Activated T-cell treated with anti-CD3 and anti-CD28 coated beads, Interleukin-2, amount 50 U/mL, for 4 hours (primary cell): Measurements from ENCODE around the gene ZFP57. TPM values are rescaled to one million over a fixed set of nuclear protein-coding genes. Genes with fewer than 3 reads are reported as not detected.
A peak's percentile ranks its signal among the peaks of the same experiment; 100 is the strongest.

ENCODE experiments used
- ATAC-seq, 2 donors: fragments of 200-7000 bp; cut with Tn5 transposase; one replicate each; pipeline ENCODE4 v1.10.0; 2021
- DNase-seq: peaks from one replicate; pipeline ENCODE4 v3.0.0-alpha.2; 2020
- H3K27me3 Mint-ChIP-seq: one replicate; pipeline ENCODE4 v1.8.0; 2021; ENCODE audit warnings: low read depth, mixed read lengths
- H3K36me3 Mint-ChIP-seq: one replicate; pipeline ENCODE4 v1.8.0; 2022; ENCODE audit warnings: mixed read lengths; ENCODE audit not compliant: insufficient read depth
- H3K4me1 Mint-ChIP-seq: one replicate; pipeline ENCODE4 v1.8.0; 2021; ENCODE audit warnings: low read depth, mixed read lengths
- H3K4me3 Mint-ChIP-seq: one replicate; pipeline ENCODE4 v1.8.0; 2021; ENCODE audit warnings: mild to moderate bottlenecking, moderate library complexity, mixed read lengths
- H3K9me3 Mint-ChIP-seq: one replicate; pipeline ENCODE4 v1.8.0; 2021; ENCODE audit warnings: mixed read lengths
- total RNA-seq, 3 donors: library from RNA; stranded (reverse); gene quantifications; one replicate each; pipeline ENCODE4 v1.2.1, GENCODE V29; 2021

The ZFP57 gene
- total RNA-seq, 3 donors from 2014 or later: not detected

GRCh38 chr6:29652198-29652584 is 28.8 kb downstream of the ZFP57 start:
- no peaks in the 10 kb centered on the region for H3K36me3 Mint-ChIP-seq
- H3K9me3 Mint-ChIP-seq: no peaks in the 10 kb centered on the region
- DNase-seq (no peak), ATAC-seq (no peak)
- H3K4me1 Mint-ChIP-seq: peaks cover 10% of the 10 kb centered on the region
- H3K4me3 Mint-ChIP-seq: no peak overlapping the region
- H3K27me3 Mint-ChIP-seq: peaks cover 13% of the 10 kb centered on the region

GRCh38 chr6:29651413-29652197 is 29.3 kb downstream of the ZFP57 start:
- ATAC-seq (no peak), DNase-seq (no peak)
- H3K4me3 Mint-ChIP-seq: no peak overlapping the region

GRCh38 chr6:29649701-29650673 is 31.0 kb downstream of the ZFP57 start:
- H3K27me3 Mint-ChIP-seq: peaks cover 6% of the 10 kb centered on the region
- ATAC-seq: peak; percentile 98 to 99
- H3K4me3 Mint-ChIP-seq: peak overlapping the region; percentile 93
- DNase-seq: peak; percentile 98
- no peaks in the 10 kb centered on the region for H3K36me3 Mint-ChIP-seq
- H3K9me3 Mint-ChIP-seq: no peaks in the 10 kb centered on the region
- peaks cover 10% of the 10 kb centered on the region for H3K4me1 Mint-ChIP-seq

More at GRCh38 chr6:29651413-29652197, 29.3 kb downstream of the ZFP57 start:
- Mint-ChIP-seq H3K27me3 (peaks cover 11% of the 10 kb centered on the region), H3K36me3 (no peaks in the 10 kb centered on the region), H3K9me3 (no peaks in the 10 kb centered on the region), H3K4me1 (peaks cover 10% of the 10 kb centered on the region)

- ATAC-seq (no peak), DNase-seq (no peak)
- H3K9me3 Mint-ChIP-seq: no peaks in the 10 kb centered on the region
- H3K4me3 Mint-ChIP-seq: no peak overlapping the region
- no peaks in the 10 kb centered on the region for H3K36me3 Mint-ChIP-seq
- H3K27me3 Mint-ChIP-seq: no peaks in the 10 kb centered on the region
- H3K4me1 Mint-ChIP-seq: peaks cover 10% of the 10 kb centered on the region
Measured at GRCh38 chr6:29647927-29648642, 32.9 kb downstream of the ZFP57 start.

- peak; percentile 96 for ATAC-seq
- DNase-seq: no peak
- H3K4me3 Mint-ChIP-seq: no peak overlapping the region
Measured at GRCh38 chr6:29641430-29642148, 39.4 kb downstream of the ZFP57 start.

GRCh38 chr6:29637247-29637646 is 43.7 kb downstream of the ZFP57 start:
- ATAC-seq: no peak
- DNase-seq: no peak
- Mint-ChIP-seq H3K9me3 (no peaks in the 10 kb centered on the region), H3K36me3 (no peaks in the 10 kb centered on the region), H3K4me3 (no peak overlapping the region), H3K27me3 (no peaks in the 10 kb centered on the region), H3K4me1 (peaks cover 16% of the 10 kb centered on the region)

More at GRCh38 chr6:29641430-29642148, 39.4 kb downstream of the ZFP57 start:
- no peaks in the 10 kb centered on the region for H3K9me3 Mint-ChIP-seq
- H3K4me1 Mint-ChIP-seq: peaks cover 14% of the 10 kb centered on the region
- no peaks in the 10 kb centered on the region for H3K36me3 Mint-ChIP-seq
- no peaks in the 10 kb centered on the region for H3K27me3 Mint-ChIP-seq

- Mint-ChIP-seq H3K9me3 (no peaks in the 10 kb centered on the region), H3K4me3 (peak overlapping the region; percentile 69), H3K36me3 (no peaks in the 10 kb centered on the region), H3K27me3 (peaks cover 10% of the 10 kb centered on the region), H3K4me1 (peaks cover 34% of the 10 kb centered on the region)
- ATAC-seq (no peak), DNase-seq (no peak)
Measured at GRCh38 chr6:29633534-29633905, 47.4 kb downstream of the ZFP57 start.

GRCh38 chr6:29632789-29633533 is 48.0 kb downstream of the ZFP57 start, which contains the start of gene GABBR1:
TSS of gene GABBR1 (minus strand) at chr6:29633183. CDS start at chr6:29632385, 798 bp downstream.
- Mint-ChIP-seq H3K9me3 (no peaks in the 10 kb centered on the region), H3K27me3 (peaks cover 10% of the 10 kb centered on the region), H3K4me3 (peak within 1 kb of the TSS; percentile 87), H3K36me3 (no peaks in the 10 kb centered on the region), H3K4me1 (peaks cover 36% of the 10 kb centered on the region)
- ATAC-seq (peak; percentile 80 to 82), DNase-seq (peak; percentile 66)

- no peaks in the 10 kb centered on the region for H3K9me3 Mint-ChIP-seq
- H3K27me3 Mint-ChIP-seq: peaks cover 11% of the 10 kb centered on the region
- DNase-seq (peak; percentile 59), ATAC-seq (peak; percentile 35 to 39)
- peaks cover 37% of the 10 kb centered on the region for H3K4me1 Mint-ChIP-seq
- H3K36me3 Mint-ChIP-seq: no peaks in the 10 kb centered on the region
- H3K4me3 Mint-ChIP-seq: peak overlapping the region; percentile 87
Measured at GRCh38 chr6:29631860-29632731, 48.9 kb downstream of the ZFP57 start.

- ATAC-seq (no peak), DNase-seq (no peak)
- H3K4me1 Mint-ChIP-seq: peaks cover 38% of the 10 kb centered on the region
Measured at GRCh38 chr6:29631209-29631810, 49.6 kb downstream of the ZFP57 start.

GRCh38 chr6:29630315-29630714 is 50.6 kb downstream of the ZFP57 start:
- Mint-ChIP-seq H3K4me3 (no peak overlapping the region), H3K9me3 (no peaks in the 10 kb centered on the region), H3K4me1 (peaks cover 38% of the 10 kb centered on the region), H3K27me3 (peaks cover 12% of the 10 kb centered on the region), H3K36me3 (no peaks in the 10 kb centered on the region)
- no peak for ATAC-seq
- DNase-seq: no peak

More at GRCh38 chr6:29631209-29631810, 49.6 kb downstream of the ZFP57 start:
- no peaks in the 10 kb centered on the region for H3K36me3 Mint-ChIP-seq
- H3K4me3 Mint-ChIP-seq: peak overlapping the region; percentile 87
- H3K27me3 Mint-ChIP-seq: peaks cover 12% of the 10 kb centered on the region
- H3K9me3 Mint-ChIP-seq: no peaks in the 10 kb centered on the region

GRCh38 chr6:29629571-29629970 is 51.4 kb downstream of the ZFP57 start:
- Mint-ChIP-seq H3K36me3 (no peaks in the 10 kb centered on the region), H3K4me3 (peak overlapping the region; percentile 87), H3K27me3 (peaks cover 12% of the 10 kb centered on the region), H3K9me3 (no peaks in the 10 kb centered on the region), H3K4me1 (peaks cover 38% of the 10 kb centered on the region)
- no peak for ATAC-seq
- DNase-seq: no peak
